ENCODE results near the gene PLEKHA4.

Gene PLEKHA4

GRCh38 chr19:48830965-48831364 is 37.5 kb downstream of the PLEKHA4 start:
- Mint-ChIP-seq H3K27ac (no peak overlapping the region), H3K4me3 (no peak overlapping the region), H3K9me3 (no peaks in the 10 kb centered on the region), H3K4me1 (peaks cover 11% of the 10 kb centered on the region), H3K36me3 (no peaks in the 10 kb centered on the region)
- ATAC-seq (no peak), DNase-seq (ENCODE audit: low spot score in 2 of 2) (no peak)

- Mint-ChIP-seq H3K36me3 (no peaks in the 10 kb centered on the region), H3K27ac (no peak overlapping the region), H3K4me1 (peaks cover 6% of the 10 kb centered on the region), H3K4me3 (no peak overlapping the region), H3K9me3 (no peaks in the 10 kb centered on the region)
- DNase-seq (ENCODE audit: low spot score in 2 of 2), result no peak
- ATAC-seq, result no peak
Observed at GRCh38 chr19:48830088-48830487, 38.3 kb downstream of the PLEKHA4 start.

- no peaks in the 10 kb centered on the region for H3K36me3 Mint-ChIP-seq
- no peaks in the 10 kb centered on the region for H3K4me1 Mint-ChIP-seq
- no peak overlapping the region for H3K27ac Mint-ChIP-seq
- no peak overlapping the region for H3K4me3 Mint-ChIP-seq
- no peak for DNase-seq (ENCODE audit: low spot score in 2 of 2)
- H3K9me3 Mint-ChIP-seq, result no peaks in the 10 kb centered on the region
- ATAC-seq, result no peak
Observed at GRCh38 chr19:48826606-48827020, 41.8 kb downstream of the PLEKHA4 start.

- ATAC-seq (no peak), DNase-seq (ENCODE audit: low spot score in 2 of 2) (no peak)
- H3K4me1 Mint-ChIP-seq, result no peaks in the 10 kb centered on the region
- H3K9me3 Mint-ChIP-seq, result no peaks in the 10 kb centered on the region
- H3K27ac Mint-ChIP-seq, result no peak overlapping the region
- no peaks in the 10 kb centered on the region for H3K36me3 Mint-ChIP-seq
- H3K4me3 Mint-ChIP-seq, result no peak overlapping the region
Observed at GRCh38 chr19:48822514-48822913, 45.9 kb downstream of the PLEKHA4 start.

- Mint-ChIP-seq H3K9me3 (no peaks in the 10 kb centered on the region), H3K36me3 (no peaks in the 10 kb centered on the region), H3K27ac (no peak overlapping the region), H3K4me3 (no peak overlapping the region), H3K4me1 (no peaks in the 10 kb centered on the region)
- ATAC-seq (no peak), DNase-seq (ENCODE audit: low spot score in 2 of 2) (no peak)
Observed at GRCh38 chr19:48821633-48822032, 46.8 kb downstream of the PLEKHA4 start.

- Mint-ChIP-seq H3K9me3 (no peaks in the 10 kb centered on the region), H3K36me3 (no peaks in the 10 kb centered on the region), H3K27ac (no peak overlapping the region), H3K4me3 (no peak overlapping the region), H3K4me1 (peaks cover 8% of the 10 kb centered on the region)
- DNase-seq (ENCODE audit: low spot score in 2 of 2) (no peak), ATAC-seq (no peak)
Observed at GRCh38 chr19:48819366-48819816, 49.0 kb downstream of the PLEKHA4 start.

DNA sequence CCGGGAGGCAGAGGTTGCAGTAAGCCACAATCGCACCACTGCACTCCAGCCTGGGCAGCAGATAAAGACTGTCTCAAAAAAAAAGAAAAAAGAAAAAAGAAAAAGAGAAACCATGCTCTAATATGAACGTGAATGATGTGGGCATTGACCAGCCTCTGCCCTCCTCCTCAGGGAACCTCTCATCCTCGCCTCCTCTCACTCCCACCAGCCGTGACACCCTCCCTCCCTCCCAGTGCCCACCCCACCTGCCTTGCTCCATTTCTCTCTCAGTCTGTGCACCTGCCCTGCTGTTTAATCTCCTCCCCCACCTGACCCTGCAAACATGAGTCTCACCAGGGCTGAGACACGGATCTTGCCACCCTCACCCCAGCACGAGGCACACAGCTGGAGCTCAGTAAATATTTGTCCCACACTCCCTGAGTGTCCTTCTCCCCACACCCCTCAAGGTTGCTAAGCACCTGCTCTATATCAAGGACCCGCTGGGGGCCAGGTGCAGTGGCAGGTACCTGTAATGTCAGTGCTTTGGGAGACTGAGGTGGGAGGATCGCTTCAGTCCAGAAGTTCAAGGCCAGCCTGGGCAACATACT is 50.1 kb downstream of the PLEKHA4 start:
- Mint-ChIP-seq H3K9me3 (no peaks in the 10 kb centered on the region), H3K4me3 (no peak overlapping the region), H3K4me1 (peaks cover 8% of the 10 kb centered on the region), H3K27ac (no peak overlapping the region), H3K36me3 (no peaks in the 10 kb centered on the region)
- ATAC-seq, result no peak
- DNase-seq (ENCODE audit: low spot score in 2 of 2), result no peak

DNA sequence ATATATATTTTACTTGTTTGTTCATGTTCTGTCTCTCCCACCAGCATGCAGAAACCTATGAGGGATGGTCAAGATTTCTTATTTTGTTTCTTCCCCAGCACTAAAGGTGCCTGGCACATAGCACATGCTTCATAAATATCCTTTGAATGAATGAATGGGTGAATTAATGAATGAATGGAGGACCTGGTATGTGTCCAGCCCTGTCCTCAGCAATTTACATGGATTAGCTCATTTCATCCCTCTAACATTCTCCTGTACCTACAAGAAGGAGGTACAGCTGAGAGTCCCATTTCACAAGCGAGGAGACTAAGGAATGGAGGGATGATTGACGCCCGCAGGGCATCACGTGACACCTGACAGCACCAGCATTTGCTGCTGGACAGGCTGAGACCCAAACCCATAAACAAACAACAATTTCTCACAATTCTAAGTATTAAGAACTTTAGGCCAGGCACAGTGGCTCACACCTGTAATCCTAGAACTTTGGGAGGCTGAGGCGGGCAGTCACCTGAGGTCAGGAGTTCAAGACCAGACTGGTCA is 50.8 kb downstream of the PLEKHA4 start:
- no peak for ATAC-seq
- no peak overlapping the region for H3K4me3 Mint-ChIP-seq
- H3K4me1 Mint-ChIP-seq, result peaks cover 11% of the 10 kb centered on the region
- H3K9me3 Mint-ChIP-seq, result no peaks in the 10 kb centered on the region
- no peak for DNase-seq (ENCODE audit: low spot score in 2 of 2)
- H3K27ac Mint-ChIP-seq, result no peak overlapping the region
- peaks cover 1% of the 10 kb centered on the region for H3K36me3 Mint-ChIP-seq

- Mint-ChIP-seq H3K27ac (no peak overlapping the region), H3K9me3 (no peaks in the 10 kb centered on the region), H3K4me3 (no peak overlapping the region), H3K36me3 (peaks cover 5% of the 10 kb centered on the region), H3K4me1 (peaks cover 18% of the 10 kb centered on the region)
- no peak for ATAC-seq
- no peak for DNase-seq (ENCODE audit: low spot score in 2 of 2)
Observed at GRCh38 chr19:48815870-48816501, 52.4 kb downstream of the PLEKHA4 start.

DNA sequence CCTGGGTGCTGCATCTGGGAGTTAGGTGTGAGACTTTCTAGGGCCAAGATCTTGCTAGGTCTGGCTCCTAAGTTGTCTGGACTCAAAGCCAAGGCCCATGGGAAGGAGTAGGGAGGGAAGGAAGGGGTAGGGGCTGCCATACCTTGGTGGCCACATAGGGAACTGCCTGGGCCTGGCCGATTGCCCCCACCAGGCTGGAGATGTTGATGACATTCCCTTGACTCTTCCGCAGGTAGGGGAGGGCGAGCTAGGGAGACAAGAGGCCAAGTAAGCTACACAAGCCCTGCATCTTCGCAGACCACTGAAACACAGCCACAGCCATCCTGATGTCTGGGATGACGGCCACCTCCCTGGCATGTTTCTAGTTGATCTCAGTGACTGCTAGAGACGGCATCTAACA is 53.5 kb downstream of the PLEKHA4 start:
- Mint-ChIP-seq H3K4me3 (no peak overlapping the region), H3K9me3 (no peaks in the 10 kb centered on the region), H3K4me1 (peaks cover 28% of the 10 kb centered on the region), H3K27ac (no peak overlapping the region), H3K36me3 (peaks cover 5% of the 10 kb centered on the region)
- ATAC-seq (no peak), DNase-seq (ENCODE audit: low spot score in 2 of 2) (no peak)

GRCh38 chr19:48813123-48813913 is 55.1 kb downstream of the PLEKHA4 start:
- no peak for ATAC-seq
- peaks cover 7% of the 10 kb centered on the region for H3K36me3 Mint-ChIP-seq
- H3K9me3 Mint-ChIP-seq, result no peaks in the 10 kb centered on the region
- peaks cover 38% of the 10 kb centered on the region for H3K4me1 Mint-ChIP-seq
- H3K4me3 Mint-ChIP-seq, result peak overlapping the region; percentile 86
- H3K27ac Mint-ChIP-seq, result no peak overlapping the region
- DNase-seq (ENCODE audit: low spot score in 2 of 2), result no peak

DNA sequence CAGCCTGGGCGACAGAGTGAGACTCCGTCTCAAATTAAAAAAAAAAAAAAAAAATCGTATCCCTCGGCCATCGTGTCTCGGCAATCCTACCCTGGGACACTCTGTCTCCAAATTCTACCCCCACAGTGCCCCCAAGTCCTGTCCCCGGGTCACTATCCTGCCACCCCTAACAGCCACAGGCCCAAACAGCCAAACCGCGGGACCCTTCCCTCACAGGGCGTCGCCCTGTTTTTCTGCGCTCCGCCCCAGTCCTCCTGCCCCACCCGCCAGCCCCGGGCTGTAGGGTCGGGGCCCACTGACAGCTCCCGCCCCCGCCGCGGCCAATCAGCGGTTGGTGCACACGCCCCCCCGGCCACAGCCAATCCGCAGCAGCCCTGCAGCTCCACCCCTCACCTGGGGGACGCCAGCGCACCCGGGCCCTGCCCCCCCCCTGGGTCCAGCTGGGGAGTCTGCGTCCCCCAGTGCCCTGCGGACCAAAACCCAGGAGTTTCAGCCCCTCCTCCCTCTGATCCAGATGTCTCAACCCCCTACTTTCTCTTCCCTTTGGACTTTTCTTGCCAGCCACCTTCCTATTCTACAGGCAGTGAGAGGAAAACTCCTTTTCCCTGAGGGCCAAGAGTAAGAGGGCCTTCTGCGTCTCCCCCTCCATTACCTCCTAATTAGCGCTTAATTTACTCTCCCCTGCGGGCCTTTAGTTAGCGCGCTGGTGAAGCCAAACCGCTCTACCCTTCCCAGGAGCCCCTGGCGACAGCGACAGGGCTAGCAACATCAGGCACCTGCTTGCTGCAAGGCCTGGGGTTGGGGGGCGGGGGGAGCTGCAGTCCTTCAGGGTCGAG is 56.1 kb downstream of the PLEKHA4 start:
- peak overlapping the region; percentile 86 for H3K4me3 Mint-ChIP-seq
- H3K9me3 Mint-ChIP-seq, result no peaks in the 10 kb centered on the region
- ATAC-seq (peak; percentile 82), DNase-seq (ENCODE audit: low spot score in 2 of 2) (peak; percentile 51 to 86)
- H3K4me1 Mint-ChIP-seq, result peaks cover 46% of the 10 kb centered on the region
- H3K27ac Mint-ChIP-seq, result no peak overlapping the region
- H3K36me3 Mint-ChIP-seq, result peaks cover 14% of the 10 kb centered on the region

- peaks cover 14% of the 10 kb centered on the region for H3K36me3 Mint-ChIP-seq
- peaks cover 43% of the 10 kb centered on the region for H3K4me1 Mint-ChIP-seq
- peak overlapping the region; percentile 86 for H3K4me3 Mint-ChIP-seq
- DNase-seq (ENCODE audit: low spot score in 2 of 2) (no peak), ATAC-seq (no peak)
- H3K27ac Mint-ChIP-seq, result peak overlapping the region; percentile 71
- H3K9me3 Mint-ChIP-seq, result no peaks in the 10 kb centered on the region
Observed at GRCh38 chr19:48810151-48810550, 58.3 kb downstream of the PLEKHA4 start.

- ATAC-seq (no peak), DNase-seq (ENCODE audit: low spot score in 2 of 2) (no peak)
- Mint-ChIP-seq H3K27ac (peak overlapping the region; percentile 58), H3K4me1 (peaks cover 41% of the 10 kb centered on the region), H3K4me3 (no peak overlapping the region), H3K9me3 (no peaks in the 10 kb centered on the region), H3K36me3 (peaks cover 14% of the 10 kb centered on the region)
Observed at GRCh38 chr19:48807590-48808308, 60.7 kb downstream of the PLEKHA4 start.

Data from stimulated activated effector memory CD8-positive, alpha-beta T cell treated with anti-CD3 and anti-CD28 coated beads, Interleukin-12 subunit alpha, Interleukin-12 subunit beta, amount 100 ng/mL, for 72 hours (primary cell).